ENCODE results near the gene CNGA2. TPM values are rescaled to one million over a fixed set of nuclear protein-coding genes. Genes with fewer than 3 reads are reported as not detected.

CNGA2 gene
- total RNA-seq, 6 donors from 2014 or later = not detected

- Histone ChIP-seq H3K9me3 (no peaks in the 10 kb centered on the region), H3K36me3 (no peaks in the 10 kb centered on the region), H3K27ac (no peak overlapping the region), H3K4me1 (peaks cover 0 to 8% (median 0%) of the 10 kb centered on the region in 4 donors), H3K27me3 (no peaks in the 10 kb centered on the region), H3K4me3 (no peak overlapping the region)
- WGBS, 2 donors = 70 to 82% methylated on average over 4 to 6 of the region's 6 CpGs
- TF ChIP-seq CTCF (IDR thresholded peaks at IDR 0.05) (no peak), EP300 (IDR thresholded peaks at IDR 0.05) (no peak), POLR2AphosphoS5 (IDR thresholded peaks at IDR 0.05) (no peak), POLR2A (IDR thresholded peaks at IDR 0.05) (no peak)
- DNase-seq (no peak), ATAC-seq (ENCODE audit: low FRiP score in 2 of 2) (peak in 1 of 2 donors; percentile 69)
These were observed 19.5 kb downstream of the CNGA2 start for GRCh38 chrX:151754047-151754429.

- Histone ChIP-seq H3K4me1 (peaks cover 0 to 8% (median 0%) of the 10 kb centered on the region in 4 donors), H3K27me3 (no peaks in the 10 kb centered on the region), H3K36me3 (no peaks in the 10 kb centered on the region), H3K9me3 (no peaks in the 10 kb centered on the region), H3K4me3 (no peak overlapping the region), H3K27ac (no peak overlapping the region)
- TF ChIP-seq EP300 (IDR thresholded peaks at IDR 0.05) = no peak
- no peak for TF ChIP-seq POLR2A (IDR thresholded peaks at IDR 0.05)
- TF ChIP-seq POLR2AphosphoS5 (IDR thresholded peaks at IDR 0.05) = no peak
- no peak for TF ChIP-seq CTCF (IDR thresholded peaks at IDR 0.05)
- WGBS, 2 donors = 66 to 71% methylated on average over 4 to 11 of the region's 11 CpGs
- DNase-seq (no peak), ATAC-seq (ENCODE audit: low FRiP score in 2 of 2) (no peak)
These were observed 20.2 kb downstream of the CNGA2 start for GRCh38 chrX:151754641-151755215.

- Histone ChIP-seq H3K27ac (no peak overlapping the region), H3K4me3 (no peak overlapping the region), H3K4me1 (no peaks in the 10 kb centered on the region), H3K36me3 (no peaks in the 10 kb centered on the region), H3K27me3 (no peaks in the 10 kb centered on the region), H3K9me3 (no peaks in the 10 kb centered on the region)
- TF ChIP-seq EP300 (IDR thresholded peaks at IDR 0.05) (no peak), POLR2AphosphoS5 (IDR thresholded peaks at IDR 0.05) (no peak), POLR2A (IDR thresholded peaks at IDR 0.05) (no peak), CTCF (IDR thresholded peaks at IDR 0.05) (no peak)
- 83 to 100% methylated on average over 5 to 11 of the region's 11 CpGs for WGBS, 2 donors
- no peak for ATAC-seq (ENCODE audit: low FRiP score in 2 of 2)
- DNase-seq = no peak
These were observed 24.6 kb downstream of the CNGA2 start for GRCh38 chrX:151759041-151759708.

- Histone ChIP-seq H3K27ac (no peak overlapping the region), H3K4me3 (no peak overlapping the region), H3K4me1 (no peaks in the 10 kb centered on the region), H3K36me3 (no peaks in the 10 kb centered on the region), H3K27me3 (no peaks in the 10 kb centered on the region), H3K9me3 (no peaks in the 10 kb centered on the region)
- DNase-seq = no peak
- no peak for TF ChIP-seq POLR2AphosphoS5 (IDR thresholded peaks at IDR 0.05)
- no peak for TF ChIP-seq CTCF (IDR thresholded peaks at IDR 0.05)
- no peak for TF ChIP-seq EP300 (IDR thresholded peaks at IDR 0.05)
- no peak for TF ChIP-seq POLR2A (IDR thresholded peaks at IDR 0.05)
- no peak for ATAC-seq (ENCODE audit: low FRiP score in 2 of 2)
- 25 to 75% methylated on average over 1 to 2 of the region's 2 CpGs for WGBS, 2 donors
These were observed 28.3 kb downstream of the CNGA2 start for GRCh38 chrX:151762802-151763201.

GRCh38 chrX:151763711-151764110 lies 29.2 kb downstream of the CNGA2 start:
- H3K4me1 ChIP-seq = no peaks in the 10 kb centered on the region
- no peaks in the 10 kb centered on the region for H3K9me3 ChIP-seq
- 78 to 85% methylated on average over 3 to 8 of the region's 8 CpGs for WGBS, 2 donors
- peak in 1 of 2 donors; percentile 27 for DNase-seq
- no peaks in the 10 kb centered on the region for H3K27me3 ChIP-seq
- H3K27ac ChIP-seq = no peak overlapping the region
- ATAC-seq (ENCODE audit: low FRiP score in 2 of 2) = no peak
- TF ChIP-seq EP300 (IDR thresholded peaks at IDR 0.05) (no peak), POLR2AphosphoS5 (IDR thresholded peaks at IDR 0.05) (no peak), POLR2A (IDR thresholded peaks at IDR 0.05) (no peak), CTCF (IDR thresholded peaks at IDR 0.05) (no peak)
- H3K36me3 ChIP-seq = no peaks in the 10 kb centered on the region
- no peak overlapping the region for H3K4me3 ChIP-seq

All from upper lobe of left lung (tissue), 6 donors.